ENCODE results near the gene LTBP1. TPM values are rescaled to one million over a fixed set of nuclear protein-coding genes. Genes with fewer than 3 reads are reported as not detected.
A peak's percentile ranks its signal among the peaks of the same experiment; 100 is the strongest.

The LTBP1 gene
- total and polyA plus RNA-seq, 2 of the 13 experiments (the other 11 are each of a cell fraction or from before 2014, with no cell fraction given): 0.12 to 0.22 TPM

DNA sequence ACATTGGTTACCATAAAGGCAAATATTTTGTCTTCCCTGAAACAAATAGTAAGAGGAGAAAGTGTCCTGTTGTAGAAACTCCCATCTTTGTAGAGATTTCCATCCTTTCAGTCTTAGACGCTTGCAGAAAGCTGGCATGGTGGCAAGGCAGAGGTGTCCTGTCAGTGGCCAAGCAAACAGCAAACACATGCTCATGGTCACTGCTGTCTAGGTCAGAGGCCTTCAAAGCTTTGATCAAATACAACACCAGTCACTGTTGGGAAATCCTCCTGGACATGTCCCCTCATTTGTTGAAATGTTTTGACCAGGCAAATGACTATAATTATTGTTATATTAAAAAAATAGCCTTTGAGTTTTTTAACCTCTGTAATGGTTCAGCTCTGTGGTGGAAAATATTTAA, 55.1 kb downstream of the LTBP1 start (continued):
- TF ChIP-seq CCAR2 (optimal IDR thresholded peaks at IDR 0.05; ENCODE audit: low read depth, low read length) (no peak), ZNF790 (CRISPR knock-in tag; IDR thresholded peaks at IDR 0.05; ENCODE audit: borderline replicate concordance) (no peak), TGIF2 (CRISPR knock-in tag; IDR thresholded peaks at IDR 0.05) (0 out of 2 replicates have a peak, but pooled peaks have one; percentile 46), SNRNP70 (IDR thresholded peaks at IDR 0.05; ENCODE audit: low read depth, low read length) (no peak), MAZ (IDR thresholded peaks at IDR 0.05; ENCODE audit: borderline replicate concordance, low read depth, low read length) (no peak), MAZ (CRISPR knock-in tag; IDR thresholded peaks at IDR 0.05; ENCODE audit: low read depth) (no peak), ZNF33B (CRISPR knock-in tag; IDR thresholded peaks at IDR 0.05) (no peak), ARNTL (CRISPR knock-in tag; IDR thresholded peaks at IDR 0.05) (no peak), TSC22D2 (CRISPR knock-in tag; IDR thresholded peaks at IDR 0.05; ENCODE audit: borderline replicate concordance) (no peak), HNRNPUL1 (IDR thresholded peaks at IDR 0.05; ENCODE audit: low read depth, low read length) (no peak), NR2F6 (IDR thresholded peaks at IDR 0.05) (no peak), NR2F6 (CRISPR knock-in tag; IDR thresholded peaks at IDR 0.05) (0 out of 2 replicates have a peak, but pooled peaks have one; percentile 38), ZNF441 (CRISPR knock-in tag; IDR thresholded peaks at IDR 0.05; ENCODE audit: borderline replicate concordance) (no peak)
- TF ChIP-seq, protein P1, sequence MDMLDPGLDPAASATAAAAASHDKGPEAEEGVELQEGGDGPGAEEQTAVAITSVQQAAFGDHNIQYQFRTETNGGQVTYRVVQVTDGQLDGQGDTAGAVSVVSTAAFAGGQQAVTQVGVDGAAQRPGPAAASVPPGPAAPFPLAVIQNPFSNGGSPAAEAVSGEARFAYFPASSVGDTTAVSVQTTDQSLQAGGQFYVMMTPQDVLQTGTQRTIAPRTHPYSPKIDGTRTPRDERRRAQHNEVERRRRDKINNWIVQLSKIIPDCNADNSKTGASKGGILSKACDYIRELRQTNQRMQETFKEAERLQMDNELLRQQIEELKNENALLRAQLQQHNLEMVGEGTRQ (IDR thresholded peaks at IDR 0.05; ENCODE audit: low read depth, low read length): no peak
- TF ChIP-seq, protein P1 (CRISPR knock-in tag; IDR thresholded peaks at IDR 0.05; ENCODE audit: borderline replicate concordance): no peak
- TF ChIP-seq, protein P2, sequence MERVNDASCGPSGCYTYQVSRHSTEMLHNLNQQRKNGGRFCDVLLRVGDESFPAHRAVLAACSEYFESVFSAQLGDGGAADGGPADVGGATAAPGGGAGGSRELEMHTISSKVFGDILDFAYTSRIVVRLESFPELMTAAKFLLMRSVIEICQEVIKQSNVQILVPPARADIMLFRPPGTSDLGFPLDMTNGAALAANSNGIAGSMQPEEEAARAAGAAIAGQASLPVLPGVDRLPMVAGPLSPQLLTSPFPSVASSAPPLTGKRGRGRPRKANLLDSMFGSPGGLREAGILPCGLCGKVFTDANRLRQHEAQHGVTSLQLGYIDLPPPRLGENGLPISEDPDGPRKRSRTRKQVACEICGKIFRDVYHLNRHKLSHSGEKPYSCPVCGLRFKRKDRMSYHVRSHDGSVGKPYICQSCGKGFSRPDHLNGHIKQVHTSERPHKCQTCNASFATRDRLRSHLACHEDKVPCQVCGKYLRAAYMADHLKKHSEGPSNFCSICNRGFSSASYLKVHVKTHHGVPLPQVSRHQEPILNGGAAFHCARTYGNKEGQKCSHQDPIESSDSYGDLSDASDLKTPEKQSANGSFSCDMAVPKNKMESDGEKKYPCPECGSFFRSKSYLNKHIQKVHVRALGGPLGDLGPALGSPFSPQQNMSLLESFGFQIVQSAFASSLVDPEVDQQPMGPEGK (CRISPR knock-in tag; IDR thresholded peaks at IDR 0.05): no peak
- TF ChIP-seq, protein P3, sequence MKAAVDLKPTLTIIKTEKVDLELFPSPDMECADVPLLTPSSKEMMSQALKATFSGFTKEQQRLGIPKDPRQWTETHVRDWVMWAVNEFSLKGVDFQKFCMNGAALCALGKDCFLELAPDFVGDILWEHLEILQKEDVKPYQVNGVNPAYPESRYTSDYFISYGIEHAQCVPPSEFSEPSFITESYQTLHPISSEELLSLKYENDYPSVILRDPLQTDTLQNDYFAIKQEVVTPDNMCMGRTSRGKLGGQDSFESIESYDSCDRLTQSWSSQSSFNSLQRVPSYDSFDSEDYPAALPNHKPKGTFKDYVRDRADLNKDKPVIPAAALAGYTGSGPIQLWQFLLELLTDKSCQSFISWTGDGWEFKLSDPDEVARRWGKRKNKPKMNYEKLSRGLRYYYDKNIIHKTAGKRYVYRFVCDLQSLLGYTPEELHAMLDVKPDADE (CRISPR knock-in tag; IDR thresholded peaks at IDR 0.05): no peak
- TF ChIP-seq, protein P4, sequence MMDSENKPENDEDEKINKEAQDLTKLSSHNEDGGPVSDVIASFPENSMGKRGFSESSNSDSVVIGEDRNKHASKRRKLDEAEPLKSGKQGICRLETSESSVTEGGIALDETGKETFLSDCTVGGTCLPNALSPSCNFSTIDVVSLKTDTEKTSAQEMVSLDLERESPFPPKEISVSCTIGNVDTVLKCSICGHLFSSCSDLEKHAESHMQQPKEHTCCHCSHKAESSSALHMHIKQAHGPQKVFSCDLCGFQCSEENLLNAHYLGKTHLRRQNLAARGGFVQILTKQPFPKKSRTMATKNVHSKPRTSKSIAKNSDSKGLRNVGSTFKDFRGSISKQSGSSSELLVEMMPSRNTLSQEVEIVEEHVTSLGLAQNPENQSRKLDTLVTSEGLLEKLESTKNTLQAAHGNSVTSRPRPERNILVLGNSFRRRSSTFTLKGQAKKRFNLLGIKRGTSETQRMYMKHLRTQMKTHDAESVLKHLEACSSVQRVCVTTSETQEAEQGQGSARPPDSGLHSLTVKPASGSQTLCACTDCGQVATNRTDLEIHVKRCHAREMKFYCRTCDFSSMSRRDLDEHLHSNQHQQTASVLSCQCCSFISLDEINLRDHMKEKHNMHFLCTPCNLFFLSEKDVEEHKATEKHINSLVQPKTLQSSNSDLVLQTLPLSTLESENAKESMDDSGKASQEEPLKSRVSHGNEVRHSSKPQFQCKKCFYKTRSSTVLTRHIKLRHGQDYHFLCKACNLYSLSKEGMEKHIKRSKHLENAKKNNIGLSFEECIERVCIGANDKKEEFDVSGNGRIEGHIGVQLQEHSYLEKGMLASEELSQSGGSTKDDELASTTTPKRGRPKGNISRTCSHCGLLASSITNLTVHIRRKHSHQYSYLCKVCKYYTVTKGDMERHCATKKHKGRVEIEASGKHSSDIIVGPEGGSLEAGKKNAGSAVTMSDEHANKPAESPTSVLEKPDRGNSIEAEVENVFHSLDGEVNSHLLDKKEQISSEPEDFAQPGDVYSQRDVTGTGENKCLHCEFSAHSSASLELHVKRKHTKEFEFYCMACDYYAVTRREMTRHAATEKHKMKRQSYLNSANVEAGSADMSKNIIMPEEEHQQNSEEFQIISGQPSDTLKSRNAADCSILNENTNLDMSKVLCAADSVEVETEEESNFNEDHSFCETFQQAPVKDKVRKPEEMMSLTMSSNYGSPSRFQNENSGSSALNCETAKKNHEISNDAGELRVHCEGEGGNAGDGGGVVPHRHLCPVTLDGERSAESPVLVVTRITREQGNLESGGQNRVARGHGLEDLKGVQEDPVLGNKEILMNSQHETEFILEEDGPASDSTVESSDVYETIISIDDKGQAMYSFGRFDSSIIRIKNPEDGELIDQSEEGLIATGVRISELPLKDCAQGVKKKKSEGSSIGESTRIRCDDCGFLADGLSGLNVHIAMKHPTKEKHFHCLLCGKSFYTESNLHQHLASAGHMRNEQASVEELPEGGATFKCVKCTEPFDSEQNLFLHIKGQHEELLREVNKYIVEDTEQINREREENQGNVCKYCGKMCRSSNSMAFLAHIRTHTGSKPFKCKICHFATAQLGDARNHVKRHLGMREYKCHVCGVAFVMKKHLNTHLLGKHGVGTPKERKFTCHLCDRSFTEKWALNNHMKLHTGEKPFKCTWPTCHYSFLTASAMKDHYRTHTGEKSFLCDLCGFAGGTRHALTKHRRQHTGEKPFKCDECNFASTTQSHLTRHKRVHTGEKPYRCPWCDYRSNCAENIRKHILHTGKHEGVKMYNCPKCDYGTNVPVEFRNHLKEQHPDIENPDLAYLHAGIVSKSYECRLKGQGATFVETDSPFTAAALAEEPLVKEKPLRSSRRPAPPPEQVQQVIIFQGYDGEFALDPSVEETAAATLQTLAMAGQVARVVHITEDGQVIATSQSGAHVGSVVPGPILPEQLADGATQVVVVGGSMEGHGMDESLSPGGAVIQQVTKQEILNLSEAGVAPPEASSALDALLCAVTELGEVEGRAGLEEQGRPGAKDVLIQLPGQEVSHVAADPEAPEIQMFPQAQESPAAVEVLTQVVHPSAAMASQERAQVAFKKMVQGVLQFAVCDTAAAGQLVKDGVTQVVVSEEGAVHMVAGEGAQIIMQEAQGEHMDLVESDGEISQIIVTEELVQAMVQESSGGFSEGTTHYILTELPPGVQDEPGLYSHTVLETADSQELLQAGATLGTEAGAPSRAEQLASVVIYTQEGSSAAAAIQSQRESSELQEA (CRISPR knock-in tag; IDR thresholded peaks at IDR 0.05; ENCODE audit: not compliant biosample characterization): no peak

Measured in HepG2 (cell line).